ENCODE results near the gene PLSCR3. TPM values are rescaled to one million over a fixed set of nuclear protein-coding genes. Genes with fewer than 3 reads are reported as not detected.

Gene PLSCR3
- total and polyA plus RNA-seq, 10 donors, result 31.3 to 63.2 (median 46.1) TPM

DNA sequence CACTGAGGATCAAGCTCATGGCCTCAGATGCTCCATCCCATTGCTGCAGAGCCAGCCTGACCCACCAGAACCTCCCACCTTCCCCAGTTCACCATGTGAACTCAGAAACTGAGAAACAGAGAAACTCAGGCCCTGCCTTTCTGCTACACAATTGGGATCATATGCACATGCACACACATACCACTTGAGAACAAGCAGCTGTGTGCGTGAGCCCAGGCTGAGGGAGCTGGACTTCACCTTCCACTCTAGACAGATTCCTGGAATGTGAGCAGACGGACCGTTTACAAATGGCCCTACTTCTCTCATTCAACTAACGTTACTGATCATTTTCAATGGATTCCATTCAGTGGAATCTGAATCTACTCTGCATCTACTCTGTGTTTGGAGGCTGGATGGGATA is 29.4 kb upstream of the PLSCR3 start:
- intact Hi-C loops (cut with DNase I; ENCODE audit: low total_unique reads), result no loop called here
- no peak for TF ChIP-seq POLR2A (IDR thresholded peaks at IDR 0.05)
- TF ChIP-seq, protein P1, sequence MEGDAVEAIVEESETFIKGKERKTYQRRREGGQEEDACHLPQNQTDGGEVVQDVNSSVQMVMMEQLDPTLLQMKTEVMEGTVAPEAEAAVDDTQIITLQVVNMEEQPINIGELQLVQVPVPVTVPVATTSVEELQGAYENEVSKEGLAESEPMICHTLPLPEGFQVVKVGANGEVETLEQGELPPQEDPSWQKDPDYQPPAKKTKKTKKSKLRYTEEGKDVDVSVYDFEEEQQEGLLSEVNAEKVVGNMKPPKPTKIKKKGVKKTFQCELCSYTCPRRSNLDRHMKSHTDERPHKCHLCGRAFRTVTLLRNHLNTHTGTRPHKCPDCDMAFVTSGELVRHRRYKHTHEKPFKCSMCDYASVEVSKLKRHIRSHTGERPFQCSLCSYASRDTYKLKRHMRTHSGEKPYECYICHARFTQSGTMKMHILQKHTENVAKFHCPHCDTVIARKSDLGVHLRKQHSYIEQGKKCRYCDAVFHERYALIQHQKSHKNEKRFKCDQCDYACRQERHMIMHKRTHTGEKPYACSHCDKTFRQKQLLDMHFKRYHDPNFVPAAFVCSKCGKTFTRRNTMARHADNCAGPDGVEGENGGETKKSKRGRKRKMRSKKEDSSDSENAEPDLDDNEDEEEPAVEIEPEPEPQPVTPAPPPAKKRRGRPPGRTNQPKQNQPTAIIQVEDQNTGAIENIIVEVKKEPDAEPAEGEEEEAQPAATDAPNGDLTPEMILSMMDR (IDR thresholded peaks at IDR 0.05 in 8 of 11, conservative IDR thresholded peaks at IDR 0.05 in 3 of 11), result no peak
- TF ChIP-seq POLR2AphosphoS5 (IDR thresholded peaks at IDR 0.05), result no peak
- no peak overlapping the region for H3K4me3 ChIP-seq
- 81 to 88% (median 83%) methylated on average over 4 of the region's 4 CpGs for WGBS, 5 donors
- no peaks in the 10 kb centered on the region for H3K36me3 ChIP-seq
- H3K4me1 ChIP-seq, result no peaks in the 10 kb centered on the region
- no peak for DNase-seq
- H3K9me3 ChIP-seq, result no peaks in the 10 kb centered on the region
- H3K27ac ChIP-seq, result no peak overlapping the region
- H3K27me3 ChIP-seq (replicated peaks in 1 of 7), result no peaks in the 10 kb centered on the region

DNA sequence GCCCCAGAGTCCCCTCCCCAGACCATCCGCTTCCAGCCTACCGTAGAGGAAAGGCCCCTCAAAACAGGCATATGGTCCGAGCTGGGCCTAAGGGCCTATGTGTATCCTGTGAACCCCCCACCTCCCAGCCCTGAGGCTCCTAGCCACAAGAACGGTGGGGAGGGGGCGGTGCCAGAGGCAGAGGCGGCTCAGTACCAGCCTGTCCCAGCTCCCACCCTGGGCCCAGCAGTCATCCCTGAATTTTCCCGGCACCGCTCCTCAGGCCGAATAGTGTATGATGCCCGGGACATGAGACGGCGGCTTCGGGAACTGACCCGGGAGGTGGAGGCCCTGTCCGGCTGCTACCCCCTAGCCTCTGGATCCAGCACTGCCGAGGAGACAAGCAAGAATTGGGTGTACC is 26.9 kb upstream of the PLSCR3 start:
- no peak for DNase-seq
- Histone ChIP-seq H3K27ac (no peak overlapping the region), H3K4me3 (no peak overlapping the region), H3K36me3 (peaks cover 0 to 7% (median 0%) of the 10 kb centered on the region in 6 donors), H3K27me3 (replicated peaks in 1 of 7) (no peaks in the 10 kb centered on the region), H3K4me1 (no peaks in the 10 kb centered on the region), H3K9me3 (no peaks in the 10 kb centered on the region)
- intact Hi-C loops (cut with DNase I; ENCODE audit: low total_unique reads), result no loop called here
- WGBS, 5 donors, result 93 to 98% (median 96%) methylated on average over 13 to 16 of the region's 16 CpGs
- no peak for TF ChIP-seq POLR2AphosphoS5 (IDR thresholded peaks at IDR 0.05)
- TF ChIP-seq, protein P1 (IDR thresholded peaks at IDR 0.05 in 8 of 11, conservative IDR thresholded peaks at IDR 0.05 in 3 of 11), result no peak
- TF ChIP-seq POLR2A (IDR thresholded peaks at IDR 0.05), result no peak

DNA sequence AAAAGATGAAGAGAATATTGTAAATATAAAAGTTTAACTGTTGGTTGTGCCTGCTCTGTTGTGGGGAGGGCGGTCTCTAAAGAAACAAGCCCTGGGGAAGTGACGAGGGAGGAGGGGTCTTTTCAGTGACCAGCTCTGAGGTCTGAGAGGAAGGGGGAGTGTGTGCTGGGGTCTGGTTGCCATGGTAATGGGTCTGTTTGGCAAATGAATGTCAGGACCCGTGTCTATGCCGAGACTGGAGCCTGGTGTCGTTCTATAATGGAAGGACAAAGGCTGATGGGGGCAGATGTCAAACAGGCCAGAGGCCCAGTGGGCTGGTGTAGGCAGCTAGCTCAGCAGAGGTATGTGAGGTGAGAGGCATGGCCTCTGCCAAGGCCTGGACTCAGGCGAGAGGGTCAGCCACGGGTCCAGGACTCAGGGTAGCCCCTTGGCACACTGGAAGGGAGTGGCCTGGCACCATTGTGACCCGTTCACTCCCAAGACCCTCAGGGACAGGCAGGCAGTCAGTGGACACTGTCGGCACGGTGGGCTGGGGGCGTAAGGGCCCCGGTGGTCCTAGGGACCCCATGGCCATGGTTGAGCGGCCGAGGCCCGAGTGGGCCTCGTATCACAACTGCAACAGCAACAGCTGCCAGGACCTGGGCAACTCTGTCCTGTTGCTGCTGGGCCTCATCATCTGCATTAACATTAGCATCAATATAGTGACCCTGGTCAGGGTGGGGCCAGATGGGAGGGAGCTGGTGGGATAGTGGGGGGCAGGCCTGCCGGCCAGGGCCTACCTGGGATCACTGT is 25.7 kb upstream of the PLSCR3 start, which contains the start of gene SPEM1:
Gene SPEM1 (plus strand): TSS at position 506 of the 792 bp plus-strand sequence. CDS start 61 bp downstream, at position 567.
- Histone ChIP-seq H3K27ac (no peak within 1 kb of the TSS), H3K27me3 (replicated peaks in 1 of 7) (no peaks in the 10 kb centered on the region), H3K9me3 (no peaks in the 10 kb centered on the region), H3K4me3 (no peak within 1 kb of the TSS), H3K36me3 (peaks cover 0 to 7% (median 0%) of the 10 kb centered on the region in 6 donors), H3K4me1 (no peaks in the 10 kb centered on the region)
- intact Hi-C loops (cut with DNase I; ENCODE audit: low total_unique reads), result no loop called here
- WGBS, 5 donors, result 64 to 83% (median 82%) methylated on average over 8 to 17 of the region's 17 CpGs
- TF ChIP-seq, protein P1 (IDR thresholded peaks at IDR 0.05 in 8 of 11, conservative IDR thresholded peaks at IDR 0.05 in 3 of 11), result no peak
- TF ChIP-seq POLR2A (IDR thresholded peaks at IDR 0.05), result no peak
- peak in 1 of 3 donors; percentile 21 for TF ChIP-seq POLR2AphosphoS5 (IDR thresholded peaks at IDR 0.05)
- DNase-seq, result no peak

DNA sequence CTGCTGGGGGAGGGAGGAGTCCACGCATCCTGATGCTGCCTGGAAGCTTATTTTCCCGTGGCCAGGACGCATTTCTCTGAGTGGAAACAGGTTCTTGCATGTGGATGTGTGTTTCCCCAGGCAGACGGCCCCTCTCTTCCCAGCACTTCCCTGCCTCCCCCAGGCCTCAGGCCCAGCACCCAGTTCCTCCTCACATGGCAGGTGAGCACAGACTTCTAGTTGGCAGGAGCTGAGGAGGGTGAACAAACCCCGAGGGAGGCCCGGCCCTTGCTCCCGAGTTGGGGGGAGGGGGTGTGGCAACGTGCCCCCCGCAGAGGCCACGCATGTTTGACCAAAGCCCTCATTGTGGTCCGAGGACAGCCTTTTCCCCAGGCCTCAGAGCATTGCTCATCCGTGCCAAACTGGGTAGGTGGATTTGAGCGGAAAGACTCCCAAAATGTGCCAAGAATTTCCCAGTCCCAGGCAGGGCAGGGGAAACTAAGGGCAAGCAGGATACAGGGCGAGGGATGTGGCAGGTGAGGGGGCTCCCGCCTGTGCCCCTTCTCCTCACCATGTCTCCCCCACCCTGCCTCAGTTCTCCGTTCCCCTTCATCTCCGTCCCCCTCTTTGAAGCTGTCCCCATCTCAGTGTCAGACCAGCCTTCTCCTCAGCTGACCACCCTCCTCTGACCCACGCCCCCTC is 24.3 kb upstream of the PLSCR3 start:
- WGBS, 5 donors, result 71 to 83% (median 76%) methylated on average over 9 to 18 of the region's 18 CpGs
- no peak for DNase-seq
- intact Hi-C loops (cut with DNase I; ENCODE audit: low total_unique reads), result no loop called here
- Histone ChIP-seq H3K4me3 (no peak overlapping the region), H3K36me3 (peaks cover 0 to 7% (median 0%) of the 10 kb centered on the region in 6 donors), H3K9me3 (no peaks in the 10 kb centered on the region), H3K4me1 (no peaks in the 10 kb centered on the region), H3K27me3 (replicated peaks in 1 of 7) (no peaks in the 10 kb centered on the region), H3K27ac (no peak overlapping the region)
- TF ChIP-seq, protein P1 (IDR thresholded peaks at IDR 0.05 in 8 of 11, conservative IDR thresholded peaks at IDR 0.05 in 3 of 11), result no peak
- TF ChIP-seq POLR2AphosphoS5 (IDR thresholded peaks at IDR 0.05) (no peak), POLR2A (IDR thresholded peaks at IDR 0.05) (no peak)
